ENCODE results near the gene PUSL1.

PUSL1 gene

GRCh38 chr1:1332031-1332755 is 23.8 kb downstream of the PUSL1 start:
- Histone ChIP-seq H3K36me3 (ENCODE audit: insufficient read depth, low read length) (no peaks in the 10 kb centered on the region), H3K27me3 (ENCODE audit: control insufficient read depth in 1 of 2, insufficient read depth in 2 of 2, low read length in 2 of 2) (peaks cover 0 to 8% of the 10 kb centered on the region in 2 donors), H3K27ac (ENCODE audit: low read depth, low read length) (no peak overlapping the region), H3K9me3 (ENCODE audit: low read length) (no peaks in the 10 kb centered on the region), H3K4me3 (ENCODE audit: low read depth in 1 of 2, low read length in 2 of 2) (no peak overlapping the region), H3K4me1 (ENCODE audit: insufficient read depth, low read length) (no peaks in the 10 kb centered on the region), H3K9ac (ENCODE audit: low read length) (no peak overlapping the region)

- Histone ChIP-seq H3K9ac (ENCODE audit: low read length) (no peak overlapping the region), H3K9me3 (ENCODE audit: low read length) (no peaks in the 10 kb centered on the region), H3K27me3 (ENCODE audit: control insufficient read depth in 1 of 2, insufficient read depth in 2 of 2, low read length in 2 of 2) (peaks cover 0 to 8% of the 10 kb centered on the region in 2 donors), H3K4me3 (ENCODE audit: low read depth in 1 of 2, low read length in 2 of 2) (no peak overlapping the region), H3K36me3 (ENCODE audit: insufficient read depth, low read length) (no peaks in the 10 kb centered on the region), H3K4me1 (ENCODE audit: insufficient read depth, low read length) (no peaks in the 10 kb centered on the region), H3K27ac (ENCODE audit: low read depth, low read length) (no peak overlapping the region)
These were observed 24.5 kb downstream of the PUSL1 start for GRCh38 chr1:1332774-1333480.

- Histone ChIP-seq H3K36me3 (ENCODE audit: insufficient read depth, low read length) (peaks cover under 1% of the 10 kb centered on the region), H3K4me1 (ENCODE audit: insufficient read depth, low read length) (no peaks in the 10 kb centered on the region), H3K27me3 (ENCODE audit: control insufficient read depth in 1 of 2, insufficient read depth in 2 of 2, low read length in 2 of 2) (peaks cover 0 to 8% of the 10 kb centered on the region in 2 donors), H3K27ac (ENCODE audit: low read depth, low read length) (no peak overlapping the region), H3K4me3 (ENCODE audit: low read depth in 1 of 2, low read length in 2 of 2) (no peak overlapping the region), H3K9me3 (ENCODE audit: low read length) (no peaks in the 10 kb centered on the region), H3K9ac (ENCODE audit: low read length) (no peak overlapping the region)
These were observed 25.3 kb downstream of the PUSL1 start for GRCh38 chr1:1333551-1334241.

GRCh38 chr1:1334835-1335234 is 26.4 kb downstream of the PUSL1 start:
- H3K27me3 ChIP-seq (ENCODE audit: control insufficient read depth in 1 of 2, insufficient read depth in 2 of 2, low read length in 2 of 2): peaks cover 0 to 8% of the 10 kb centered on the region in 2 donors
- no peak overlapping the region for H3K4me3 ChIP-seq (ENCODE audit: low read depth in 1 of 2, low read length in 2 of 2)
- peaks cover 5% of the 10 kb centered on the region for H3K36me3 ChIP-seq (ENCODE audit: insufficient read depth, low read length)
- no peak overlapping the region for H3K9ac ChIP-seq (ENCODE audit: low read length)
- H3K9me3 ChIP-seq (ENCODE audit: low read length): no peaks in the 10 kb centered on the region
- no peaks in the 10 kb centered on the region for H3K4me1 ChIP-seq (ENCODE audit: insufficient read depth, low read length)
- H3K27ac ChIP-seq (ENCODE audit: low read depth, low read length): no peak overlapping the region

GRCh38 chr1:1335283-1335682 is 26.9 kb downstream of the PUSL1 start:
- Histone ChIP-seq H3K4me3 (ENCODE audit: low read depth in 1 of 2, low read length in 2 of 2) (no peak overlapping the region), H3K9me3 (ENCODE audit: low read length) (no peaks in the 10 kb centered on the region)

GRCh38 chr1:1335792-1336248 is 27.4 kb downstream of the PUSL1 start:
- no peaks in the 10 kb centered on the region for H3K4me1 ChIP-seq (ENCODE audit: insufficient read depth, low read length)
- no peak overlapping the region for H3K9ac ChIP-seq (ENCODE audit: low read length)
- no peak overlapping the region for H3K4me3 ChIP-seq (ENCODE audit: low read depth in 1 of 2, low read length in 2 of 2)
- no peaks in the 10 kb centered on the region for H3K9me3 ChIP-seq (ENCODE audit: low read length)
- peaks cover 12% of the 10 kb centered on the region for H3K36me3 ChIP-seq (ENCODE audit: insufficient read depth, low read length)
- no peak overlapping the region for H3K27ac ChIP-seq (ENCODE audit: low read depth, low read length)
- H3K27me3 ChIP-seq (ENCODE audit: control insufficient read depth in 1 of 2, insufficient read depth in 2 of 2, low read length in 2 of 2): peaks cover 0 to 6% of the 10 kb centered on the region in 2 donors

More at GRCh38 chr1:1335283-1335682, 26.9 kb downstream of the PUSL1 start:
- H3K36me3 ChIP-seq (ENCODE audit: insufficient read depth, low read length): peaks cover 7% of the 10 kb centered on the region
- H3K9ac ChIP-seq (ENCODE audit: low read length): no peak overlapping the region
- H3K4me1 ChIP-seq (ENCODE audit: insufficient read depth, low read length): no peaks in the 10 kb centered on the region
- no peak overlapping the region for H3K27ac ChIP-seq (ENCODE audit: low read depth, low read length)
- H3K27me3 ChIP-seq (ENCODE audit: control insufficient read depth in 1 of 2, insufficient read depth in 2 of 2, low read length in 2 of 2): peaks cover 0 to 8% of the 10 kb centered on the region in 2 donors

- Histone ChIP-seq H3K27me3 (ENCODE audit: control insufficient read depth in 1 of 2, insufficient read depth in 2 of 2, low read length in 2 of 2) (no peaks in the 10 kb centered on the region), H3K9ac (ENCODE audit: low read length) (no peak overlapping the region), H3K27ac (ENCODE audit: low read depth, low read length) (no peak overlapping the region), H3K4me3 (ENCODE audit: low read depth in 1 of 2, low read length in 2 of 2) (no peak overlapping the region), H3K36me3 (ENCODE audit: insufficient read depth, low read length) (peaks cover 19% of the 10 kb centered on the region), H3K4me1 (ENCODE audit: insufficient read depth, low read length) (no peaks in the 10 kb centered on the region), H3K9me3 (ENCODE audit: low read length) (no peaks in the 10 kb centered on the region)
These were observed 28.0 kb downstream of the PUSL1 start for GRCh38 chr1:1336446-1336845.

- H3K9ac ChIP-seq (ENCODE audit: low read length): no peak overlapping the region
- no peak overlapping the region for H3K4me3 ChIP-seq (ENCODE audit: low read depth in 1 of 2, low read length in 2 of 2)
- H3K36me3 ChIP-seq (ENCODE audit: insufficient read depth, low read length): peaks cover 22% of the 10 kb centered on the region
- H3K27me3 ChIP-seq (ENCODE audit: control insufficient read depth in 1 of 2, insufficient read depth in 2 of 2, low read length in 2 of 2): no peaks in the 10 kb centered on the region
- no peaks in the 10 kb centered on the region for H3K4me1 ChIP-seq (ENCODE audit: insufficient read depth, low read length)
- no peaks in the 10 kb centered on the region for H3K9me3 ChIP-seq (ENCODE audit: low read length)
- H3K27ac ChIP-seq (ENCODE audit: low read depth, low read length): no peak overlapping the region
These were observed 28.8 kb downstream of the PUSL1 start for GRCh38 chr1:1336931-1337792.

- Histone ChIP-seq H3K9ac (ENCODE audit: low read length) (no peak overlapping the region), H3K27ac (ENCODE audit: low read depth, low read length) (no peak overlapping the region), H3K4me3 (ENCODE audit: low read depth in 1 of 2, low read length in 2 of 2) (no peak overlapping the region), H3K27me3 (ENCODE audit: control insufficient read depth in 1 of 2, insufficient read depth in 2 of 2, low read length in 2 of 2) (no peaks in the 10 kb centered on the region), H3K9me3 (ENCODE audit: low read length) (no peaks in the 10 kb centered on the region), H3K36me3 (ENCODE audit: insufficient read depth, low read length) (peaks cover 22% of the 10 kb centered on the region), H3K4me1 (ENCODE audit: insufficient read depth, low read length) (no peaks in the 10 kb centered on the region)
These were observed 29.4 kb downstream of the PUSL1 start for GRCh38 chr1:1337793-1338147.

GRCh38 chr1:1338278-1338677 is 29.9 kb downstream of the PUSL1 start:
- no peak overlapping the region for H3K4me3 ChIP-seq (ENCODE audit: low read depth in 1 of 2, low read length in 2 of 2)
- no peaks in the 10 kb centered on the region for H3K4me1 ChIP-seq (ENCODE audit: insufficient read depth, low read length)
- H3K27me3 ChIP-seq (ENCODE audit: control insufficient read depth in 1 of 2, insufficient read depth in 2 of 2, low read length in 2 of 2): no peaks in the 10 kb centered on the region
- H3K36me3 ChIP-seq (ENCODE audit: insufficient read depth, low read length): peaks cover 22% of the 10 kb centered on the region
- H3K27ac ChIP-seq (ENCODE audit: low read depth, low read length): no peak overlapping the region
- no peak overlapping the region for H3K9ac ChIP-seq (ENCODE audit: low read length)
- no peaks in the 10 kb centered on the region for H3K9me3 ChIP-seq (ENCODE audit: low read length)

- no peaks in the 10 kb centered on the region for H3K27me3 ChIP-seq (ENCODE audit: control insufficient read depth in 1 of 2, insufficient read depth in 2 of 2, low read length in 2 of 2)
- H3K27ac ChIP-seq (ENCODE audit: low read depth, low read length): no peak overlapping the region
- peaks cover 22% of the 10 kb centered on the region for H3K36me3 ChIP-seq (ENCODE audit: insufficient read depth, low read length)
These were observed 31.8 kb downstream of the PUSL1 start for GRCh38 chr1:1340185-1340584.

More at GRCh38 chr1:1340185-1340584, 31.8 kb downstream of the PUSL1 start:
- Histone ChIP-seq H3K9ac (ENCODE audit: low read length) (no peak overlapping the region), H3K4me3 (ENCODE audit: low read depth in 1 of 2, low read length in 2 of 2) (no peak overlapping the region), H3K4me1 (ENCODE audit: insufficient read depth, low read length) (no peaks in the 10 kb centered on the region), H3K9me3 (ENCODE audit: low read length) (no peaks in the 10 kb centered on the region)

All from muscle layer of colon (tissue), 2 donors.